Psoas muscle (tissue), 8 donors: ENCODE measurements around the gene ZNF746. TPM values are rescaled to one million over a fixed set of nuclear protein-coding genes. Genes with fewer than 3 reads are reported as not detected.

Experiments used
- ATAC-seq, 4 donors: fragments of 200-7000 bp; cut with Tn5 transposase; one replicate each; pipeline ENCODE4 v1.9.1; 2020; ENCODE audit warnings: moderate library complexity in 3 of 4, mild to moderate bottlenecking in 2 of 4
- DNase-seq, 2 donors: peaks; one replicate each; pipeline ENCODE4 v3.0.0-alpha.2; 2020
- H3K27ac ChIP-seq: fragments of 200-600 bp; one replicate; pipeline ENCODE4 v1.8.0; 2022
- H3K27me3 ChIP-seq, 3 donors: fragments of 200-600 bp in 1 of 3; one replicate each; pipeline versions ENCODE4 v1.6.1 to v1.8.0; 2013 to 2022; ENCODE audit warnings: low read length in 2 of 3, mild to moderate bottlenecking in 2 of 3, moderate library complexity in 1 of 3; ENCODE audit not compliant: insufficient read depth in 3 of 3
- H3K36me3 ChIP-seq, 2 donors: fragments of 200-600 bp in 1 of 2; one replicate each; pipeline versions ENCODE4 v1.6.1 to v1.8.0; 2013 to 2022; ENCODE audit warnings: low read depth in 1 of 2, mild to moderate bottlenecking in 1 of 2, moderate library complexity in 1 of 2; ENCODE audit not compliant: insufficient read depth in 1 of 2
- H3K4me1 ChIP-seq: fragments of 200-600 bp; one replicate; pipeline ENCODE4 v1.8.0; 2022
- H3K4me3 ChIP-seq: fragments of 200-600 bp; one replicate; pipeline ENCODE4 v1.8.0; 2022; ENCODE audit warnings: mild to moderate bottlenecking
- H3K9me3 ChIP-seq: fragments of 200-600 bp; one replicate; pipeline ENCODE4 v1.8.0; 2022
- WGBS, 3 donors: extraction: QIAGEN DNeasy Blood & Tissue Kit; methylation state at CpG; one replicate each; pipeline versions ENCODE4 v1.1.6 to v1.1.7; 2013; 5-methylcytosine and 5-hydroxymethylcytosine counted together
- intact Hi-C, 2 donors: fragments of 100-400 bp; cut with DNase I; formaldehyde crosslinking; loops; one replicate each; pipeline versions ENCODE4 v1.11.0 to v1.14.2; 2022
- polyA plus RNA-seq, 3 donors: library from polyadenylated mRNA; stranded (reverse); fragments of 200-250 nt; gene quantifications; one replicate each; pipeline ENCODE4 v1.2.3, GENCODE V29; 2013
- total RNA-seq, 4 donors: library from RNA; stranded (reverse); fragmentation: NEBNext Ultra II Directional in 2 of 4; extraction: Animal tissue kit (Norgen Biotek cat#: 25700) in 2 of 4; gene quantifications; one replicate each; pipeline versions ENCODE4 v1.2.1 to v1.2.4, GENCODE V29; 2021 to 2023
- TF ChIP-seq, protein P1 (sequence below): fragments of 200-600 bp; IDR thresholded peaks from one replicate; pipeline ENCODE4 v1.8.0; 2022; ENCODE audit warnings: antibody characterized with exemption
- donor health status: healthy with polysubstance abuse.
- donor health status: DM: no; HTN: no; CAD: no; lungs with moderate emphysema.
- donor health status: Bipolar disorder and iron deficiency.
- donor health status: healthy.
- donor health status: DM: yes; HTN: yes; CAD: no.
- donor health status: DM: no; HTN: no; CAD: no.
- donor health status: DM: no; HTN: no; CAD: no.
- donor health status: DM: yes; HTN: yes; CAD: no.

The ZNF746 gene
- total and polyA plus RNA-seq, 7 donors, result 5.0 to 12.7 (median 8.5) TPM

DNA sequence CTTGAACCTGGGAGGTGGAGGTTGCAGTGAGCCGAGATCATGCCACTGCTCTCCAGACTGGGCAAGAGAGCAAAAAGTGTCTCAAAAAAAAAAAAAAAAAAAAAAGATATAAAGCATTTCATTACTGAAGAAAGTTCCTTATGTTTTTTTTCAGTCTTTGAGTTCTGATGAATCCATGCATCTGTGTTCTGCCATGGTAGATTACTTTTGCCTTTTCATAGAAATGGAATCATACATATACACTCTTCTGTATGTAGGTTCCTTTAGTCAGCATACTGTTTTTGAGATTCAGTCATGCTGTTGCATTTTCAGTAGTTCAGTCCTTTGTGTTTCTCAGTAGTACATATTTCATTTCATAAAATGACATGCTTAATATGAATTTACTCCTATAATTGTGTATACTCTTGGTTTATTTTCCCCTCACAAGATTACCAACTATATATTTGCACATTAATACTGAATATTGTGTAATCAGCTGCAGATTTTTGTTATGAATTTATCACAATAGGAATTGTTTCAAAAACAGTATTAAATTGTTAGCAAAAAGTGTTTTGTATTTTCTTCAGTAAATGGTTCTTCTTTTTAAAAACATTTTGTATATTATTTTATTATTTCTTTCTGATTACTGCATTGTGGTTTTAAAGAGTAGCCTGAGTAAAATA lies 34.0 kb downstream of the ZNF746 start:
- DNase-seq (no peak), ATAC-seq (no peak)
- intact Hi-C loops, result loop anchor here in 1 of 2 donors (5.0 kb wide), 1 partner anchor 34 kb away; the partner anchor contains the start of gene ZNF746
- Histone ChIP-seq H3K36me3 (no peaks in the 10 kb centered on the region), H3K4me3 (no peak overlapping the region), H3K27ac (no peak overlapping the region), H3K9me3 (no peaks in the 10 kb centered on the region), H3K4me1 (peaks cover 8% of the 10 kb centered on the region), H3K27me3 (no peaks in the 10 kb centered on the region)
- 80 to 88% (median 83%) methylated on average over 1 of the region's 1 CpG for WGBS, 3 donors
- TF ChIP-seq, protein P1, sequence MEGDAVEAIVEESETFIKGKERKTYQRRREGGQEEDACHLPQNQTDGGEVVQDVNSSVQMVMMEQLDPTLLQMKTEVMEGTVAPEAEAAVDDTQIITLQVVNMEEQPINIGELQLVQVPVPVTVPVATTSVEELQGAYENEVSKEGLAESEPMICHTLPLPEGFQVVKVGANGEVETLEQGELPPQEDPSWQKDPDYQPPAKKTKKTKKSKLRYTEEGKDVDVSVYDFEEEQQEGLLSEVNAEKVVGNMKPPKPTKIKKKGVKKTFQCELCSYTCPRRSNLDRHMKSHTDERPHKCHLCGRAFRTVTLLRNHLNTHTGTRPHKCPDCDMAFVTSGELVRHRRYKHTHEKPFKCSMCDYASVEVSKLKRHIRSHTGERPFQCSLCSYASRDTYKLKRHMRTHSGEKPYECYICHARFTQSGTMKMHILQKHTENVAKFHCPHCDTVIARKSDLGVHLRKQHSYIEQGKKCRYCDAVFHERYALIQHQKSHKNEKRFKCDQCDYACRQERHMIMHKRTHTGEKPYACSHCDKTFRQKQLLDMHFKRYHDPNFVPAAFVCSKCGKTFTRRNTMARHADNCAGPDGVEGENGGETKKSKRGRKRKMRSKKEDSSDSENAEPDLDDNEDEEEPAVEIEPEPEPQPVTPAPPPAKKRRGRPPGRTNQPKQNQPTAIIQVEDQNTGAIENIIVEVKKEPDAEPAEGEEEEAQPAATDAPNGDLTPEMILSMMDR, result no peak

- TF ChIP-seq, protein P1, result no peak
- ATAC-seq, result no peak
- WGBS, 3 donors, result 86 to 89% (median 88%) methylated on average over 9 of the region's 9 CpGs
Measured at GRCh38 chr7:149462101-149462520, 35.5 kb downstream of the ZNF746 start.

DNA sequence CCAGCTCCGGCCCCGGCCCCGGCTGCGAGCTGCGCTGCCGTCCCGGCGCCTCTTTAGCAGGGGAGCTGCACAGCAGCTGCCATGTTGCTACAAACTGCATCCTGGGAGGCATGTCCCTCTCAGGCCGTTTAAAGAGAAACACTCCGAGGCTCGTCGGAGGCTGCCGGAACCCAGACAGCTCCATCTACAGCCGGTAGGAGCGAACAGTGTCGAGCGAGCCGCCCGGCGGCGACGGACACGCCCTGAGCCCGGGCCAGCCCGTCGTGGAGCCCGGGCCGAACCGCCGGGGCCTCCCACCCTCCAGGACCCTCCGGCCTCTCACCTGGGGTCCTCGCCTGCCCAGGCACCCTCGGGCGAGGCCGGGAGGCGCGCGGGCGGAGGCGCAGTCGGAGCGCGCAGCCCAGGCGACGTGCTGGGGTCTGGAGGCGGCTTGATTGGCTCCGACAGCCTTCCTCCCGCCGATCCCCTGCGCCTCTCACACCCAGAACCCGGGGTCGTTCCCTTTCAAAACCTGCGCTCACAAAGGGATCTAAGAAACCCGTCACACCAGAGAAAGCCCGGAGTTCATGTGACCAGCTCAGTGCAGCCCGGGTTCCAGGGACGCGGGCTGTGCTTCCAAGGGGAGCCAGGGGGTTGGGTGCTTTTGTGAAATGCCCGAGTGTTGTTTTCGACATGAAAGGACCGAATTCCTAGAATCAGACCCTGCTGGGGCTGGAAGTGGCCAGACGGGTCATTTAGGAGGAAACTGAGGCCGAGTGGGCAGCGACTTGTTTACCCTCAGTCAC lies 36.9 kb downstream of the ZNF746 start, which contains the start of gene ZNF777:
Gene ZNF777 (minus strand): TSS at position 570 of the 785 bp plus-strand sequence. CDS start 5,040 bp downstream, outside the sequence.
- DNase-seq (peak; percentile 83 to 91), ATAC-seq (peak; percentile 94 to 99 (median 98))
- H3K4me1 ChIP-seq, result peaks cover 14% of the 10 kb centered on the region
- no peaks in the 10 kb centered on the region for H3K27me3 ChIP-seq
- WGBS, 3 donors, result 0 to 1% (median 1%) methylated on average over 48 to 64 of the region's 64 CpGs
- intact Hi-C loops, result loop anchor here in 1 of 2 donors (5.0 kb wide), 1 partner anchor 37 kb away; the partner anchor contains the start of gene ZNF746
- TF ChIP-seq, protein P1, result peak; percentile 50
- H3K27ac ChIP-seq, result peak within 1 kb of the TSS; percentile 68
- peak within 1 kb of the TSS; percentile 79 for H3K4me3 ChIP-seq
- H3K9me3 ChIP-seq, result no peaks in the 10 kb centered on the region
- peaks cover 0 to 10% of the 10 kb centered on the region in 2 donors for H3K36me3 ChIP-seq

More at GRCh38 chr7:149462101-149462520, 35.5 kb downstream of the ZNF746 start:
- no peaks in the 10 kb centered on the region for H3K36me3 ChIP-seq
- H3K27ac ChIP-seq, result no peak overlapping the region
- intact Hi-C loops, result loop anchor here in 1 of 2 donors (5.0 kb wide), 1 partner anchor 35 kb away; the partner anchor contains the start of gene ZNF746
- no peak overlapping the region for H3K4me3 ChIP-seq
- H3K4me1 ChIP-seq, result peaks cover 14% of the 10 kb centered on the region
- no peaks in the 10 kb centered on the region for H3K9me3 ChIP-seq
- DNase-seq, result no peak
- H3K27me3 ChIP-seq, result no peaks in the 10 kb centered on the region

DNA sequence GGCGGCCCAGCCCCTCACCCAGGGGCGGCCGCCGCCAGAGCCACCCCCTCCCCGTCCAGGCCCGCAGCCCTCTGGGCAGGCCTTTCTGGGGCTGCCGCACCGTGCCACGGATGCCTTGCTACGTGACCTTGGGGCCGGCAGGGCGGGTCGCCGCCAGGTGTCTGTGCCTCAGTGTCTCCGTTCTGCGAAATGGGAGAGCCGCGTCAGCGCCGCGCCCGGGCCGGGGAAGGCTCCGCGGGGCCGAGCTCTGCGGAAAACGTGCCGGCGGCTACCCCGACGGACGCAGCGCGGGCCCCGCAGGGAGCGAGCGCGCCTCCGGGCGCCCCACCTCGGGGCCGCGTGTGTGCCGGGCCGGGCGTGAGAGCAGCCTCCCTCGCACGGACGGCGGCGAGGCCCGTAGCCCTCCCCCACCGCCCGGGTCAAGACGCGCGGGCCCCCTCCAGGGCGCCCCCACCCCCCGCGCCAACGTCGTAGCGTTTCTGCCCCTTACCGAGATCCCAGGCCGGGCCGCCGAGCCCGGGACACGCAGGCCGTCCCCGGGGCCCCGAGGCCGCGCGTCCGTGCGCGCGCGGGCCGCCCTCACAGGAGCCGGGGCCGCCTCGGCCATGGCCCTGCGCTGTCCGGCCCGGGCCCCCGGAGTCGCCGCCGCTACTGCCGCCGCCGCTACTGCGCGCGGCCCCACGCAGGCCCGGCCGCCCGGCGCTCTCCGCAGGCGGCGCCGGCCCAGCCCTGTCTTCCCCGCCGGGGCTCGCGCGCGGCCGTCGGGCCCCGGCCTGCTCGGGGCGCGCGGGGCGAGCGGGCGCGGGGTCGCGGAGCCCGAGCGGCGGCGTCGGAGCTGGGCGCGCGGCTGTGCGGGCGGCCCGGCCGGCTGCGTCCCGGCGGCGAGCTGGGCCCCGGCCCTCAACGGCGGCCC lies 37.8 kb downstream of the ZNF746 start:
- Histone ChIP-seq H3K27ac (peak overlapping the region; percentile 23), H3K9me3 (no peaks in the 10 kb centered on the region), H3K4me1 (peaks cover 14% of the 10 kb centered on the region), H3K4me3 (peak overlapping the region; percentile 79), H3K27me3 (no peaks in the 10 kb centered on the region), H3K36me3 (peaks cover 0 to 18% of the 10 kb centered on the region in 2 donors)
- intact Hi-C loops, result loop anchor here in 1 of 2 donors (5.0 kb wide), 1 partner anchor 38 kb away; the partner anchor contains the start of gene ZNF746
- peak; percentile 8 to 27 (median 20) for ATAC-seq
- DNase-seq, result no peak
- 0 to 1% (median 1%) methylated on average over 33 to 145 of the region's 145 CpGs for WGBS, 3 donors
- TF ChIP-seq, protein P1, result no peak
